BJ (cell line): Measurements from ENCODE around the gene CTNND2. TPM values are rescaled to one million over a fixed set of nuclear protein-coding genes. Genes with fewer than 3 reads are reported as not detected.

Experiments used
- CTCF ChIA-PET: fragments of 350-600 bp; formaldehyde crosslinking; extraction: SDS; loops from one replicate; lab custom pipeline; 2021; ENCODE audit warnings: antibody characterized with exemption, inconsistent platforms; lab: Yijun Ruan, JAX
- POLR2A ChIA-PET: fragments of 300-600 bp; sonication (Branson Sonifier 250); formaldehyde crosslinking; extraction: SDS; loops from one replicate; lab custom pipeline; 2021; ENCODE audit warnings: antibody characterized with exemption; lab: Charles Lee
- DNase-seq: peaks from one replicate; pipeline ENCODE4 v3.0.0-alpha.2; 2011; ENCODE audit warnings: low read depth
- H3K27me3 ChIP-seq: 2 replicates; pipeline ENCODE4 v1.6.0; 2011; ENCODE audit warnings: low read length; ENCODE audit not compliant: control insufficient read depth, insufficient read depth
- H3K36me3 ChIP-seq: 2 replicates; pipeline ENCODE4 v1.5.1; 2011; ENCODE audit warnings: low read length; ENCODE audit not compliant: control insufficient read depth, insufficient read depth
- H3K4me3 ChIP-seq: 2 replicates; pipeline ENCODE4 v1.5.1; 2011; ENCODE audit warnings: low read depth, mild to moderate bottlenecking, control low read depth, low read length
- CTCF ChIP-seq: IDR thresholded peaks from 2 replicates; pipeline ENCODE4 v1.5.1; 2011; ENCODE audit warnings: low read depth, mild to moderate bottlenecking, control low read depth, inconsistent platforms, low read length, moderate library complexity; ENCODE audit not compliant: insufficient read depth
- polyA plus RNA-seq: library from polyadenylated mRNA; depleted of rRNA; stranded (reverse); fragments of >200 nt; gene quantifications from 2 replicates; pipeline ENCODE4 v1.2.3, GENCODE V29; 2011

CTNND2 gene
- polyA plus RNA-seq, 1 experiment: not detected

- Histone ChIP-seq H3K36me3 (no peaks in the 10 kb centered on the region), H3K27me3 (no peaks in the 10 kb centered on the region), H3K4me3 (no peak overlapping the region)
- no peak for TF ChIP-seq CTCF
- ChIA-PET POLR2A (no interaction called here), CTCF (no interaction called here)
- no peak for DNase-seq
Measured at GRCh38 chr5:11146171-11146570, 758.1 kb downstream of the CTNND2 start.

GRCh38 chr5:11143456-11144267, 760.6 kb downstream of the CTNND2 start:
- ChIA-PET CTCF (no interaction called here), POLR2A (no interaction called here)
- TF ChIP-seq CTCF: no peak
- no peaks in the 10 kb centered on the region for H3K27me3 ChIP-seq
- H3K4me3 ChIP-seq: no peak overlapping the region
- H3K36me3 ChIP-seq: no peaks in the 10 kb centered on the region
- DNase-seq: no peak

GRCh38 chr5:11139217-11139865, 764.9 kb downstream of the CTNND2 start:
- no peaks in the 10 kb centered on the region for H3K36me3 ChIP-seq
- CTCF ChIA-PET: no interaction called here
- no peaks in the 10 kb centered on the region; the same call in 1 of the 2 replicates for H3K27me3 ChIP-seq
- no peak for DNase-seq
- H3K4me3 ChIP-seq: no peak overlapping the region
- no peak for TF ChIP-seq CTCF
- POLR2A ChIA-PET: no interaction called here

GRCh38 chr5:11130131-11130530, 774.1 kb downstream of the CTNND2 start:
- no peak for DNase-seq
- no peaks in the 10 kb centered on the region for H3K36me3 ChIP-seq
- TF ChIP-seq CTCF: no peak
- ChIA-PET POLR2A (no interaction called here), CTCF (interaction anchor here (0.8 kb wide), 1 partner anchor 141 kb away, joined by 3 read pairs; no protein-coding TSS in a partner anchor)
- H3K4me3 ChIP-seq: no peak overlapping the region
- no peaks in the 10 kb centered on the region for H3K27me3 ChIP-seq

GRCh38 chr5:11128021-11128420, 776.2 kb downstream of the CTNND2 start:
- DNase-seq: no peak
- POLR2A ChIA-PET: no interaction called here
- H3K36me3 ChIP-seq: no peaks in the 10 kb centered on the region
- no peak overlapping the region for H3K4me3 ChIP-seq
- no peak for TF ChIP-seq CTCF
- H3K27me3 ChIP-seq: no peaks in the 10 kb centered on the region
- CTCF ChIA-PET: interaction anchor here (0.6 kb wide), 1 partner anchor 28 kb away, joined by 3 read pairs; no protein-coding TSS in a partner anchor
